DMS79 treated with DMSO at 0.1 percent for 48 hours (cell line): ENCODE data around the gene PRR16.

Experiments used
- DNase-seq: peaks from one replicate; lab custom pipeline; 2025; lab: John Stamatoyannopoulos, UW

Gene PRR16

GRCh38 chr5:120576588-120576987 lies 112.5 kb downstream of the PRR16 start:
- no peak for DNase-seq

GRCh38 chr5:120582635-120583034 lies 118.5 kb downstream of the PRR16 start:
- no peak for DNase-seq

DNA sequence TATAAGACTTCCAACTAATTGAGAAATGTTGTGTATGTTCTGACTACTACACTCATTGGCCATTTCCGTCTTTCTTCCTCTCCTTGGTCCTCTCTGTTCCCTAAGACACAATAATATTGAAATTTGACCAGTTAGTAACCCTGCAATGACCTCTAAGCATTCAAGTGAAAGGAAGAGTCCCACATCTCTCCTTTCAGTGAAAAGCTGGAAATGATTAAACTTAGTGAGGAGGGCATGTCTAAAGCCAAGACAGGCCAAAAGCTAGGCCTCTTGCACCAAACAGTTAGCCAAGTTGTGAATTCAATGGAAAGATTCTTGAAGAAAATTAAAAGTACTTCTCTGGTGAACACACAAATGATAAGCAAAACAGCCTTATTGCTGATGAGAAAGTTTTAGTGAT lies 122.5 kb downstream of the PRR16 start:
- DNase-seq = no peak

GRCh38 chr5:120591911-120592310 lies 127.8 kb downstream of the PRR16 start:
- no peak for DNase-seq

GRCh38 chr5:120599576-120599975 lies 135.5 kb downstream of the PRR16 start:
- DNase-seq = no peak

DNA sequence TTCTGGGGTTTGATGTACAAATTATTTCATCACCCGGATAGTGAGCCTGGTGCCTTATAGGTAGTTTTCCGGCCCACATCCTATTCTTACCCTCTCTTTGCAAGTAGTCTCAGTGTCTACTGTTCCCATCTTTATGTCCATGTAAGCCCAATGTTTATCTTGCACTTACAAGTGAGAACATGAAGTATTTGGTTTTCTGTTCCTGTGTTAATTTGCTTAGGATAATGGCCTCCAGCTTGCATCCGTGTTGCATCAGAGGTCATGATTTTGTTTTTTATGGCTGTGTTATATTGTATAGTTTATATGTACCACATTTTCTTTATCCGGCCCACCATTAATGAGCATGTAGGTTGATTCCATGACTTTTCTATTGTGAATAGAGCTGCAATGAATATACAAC lies 136.5 kb downstream of the PRR16 start:
- no peak for DNase-seq

- DNase-seq = no peak
Observed at GRCh38 chr5:120602033-120602432, 137.9 kb downstream of the PRR16 start.

- no peak for DNase-seq
Observed at GRCh38 chr5:120604884-120605283, 140.8 kb downstream of the PRR16 start.

- DNase-seq = no peak
Observed at GRCh38 chr5:120605325-120606079, 141.4 kb downstream of the PRR16 start.

DNA sequence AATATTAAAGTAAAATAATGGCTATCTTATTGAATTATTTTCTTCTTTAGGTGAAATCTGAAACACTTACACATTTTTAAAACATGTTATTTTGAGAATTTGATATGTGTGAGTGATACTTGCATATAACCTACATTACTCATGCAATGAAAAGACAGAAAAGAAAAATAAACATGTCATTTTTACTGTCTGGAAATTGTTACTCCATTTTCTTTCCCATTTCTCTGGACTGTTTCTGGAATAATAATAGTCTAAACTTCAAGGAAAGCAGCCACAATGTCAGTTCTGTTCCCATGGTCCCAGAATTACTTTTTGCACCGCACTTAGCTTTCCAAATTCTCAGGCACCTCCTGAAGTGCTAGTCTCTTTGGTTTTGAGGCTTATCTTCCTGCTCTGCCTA lies 145.5 kb downstream of the PRR16 start:
- no peak for DNase-seq

DNA sequence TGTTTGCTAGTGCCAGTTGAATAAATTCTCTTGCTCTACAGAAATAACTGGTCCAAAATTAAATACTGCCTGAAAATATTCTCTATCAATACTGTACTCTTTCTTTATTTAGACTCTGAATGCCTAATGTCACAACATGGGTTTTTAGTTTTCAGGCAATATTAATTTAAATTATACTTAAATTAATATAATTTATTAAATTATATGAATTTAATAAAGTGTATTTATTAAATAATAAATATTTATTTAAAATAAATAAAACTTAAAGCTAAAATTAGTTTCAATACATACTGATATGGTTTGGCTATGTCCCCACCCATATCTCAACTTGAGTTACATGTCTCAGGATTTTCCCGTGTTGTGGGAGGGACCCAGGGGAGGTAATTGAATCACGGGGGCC lies 146.0 kb downstream of the PRR16 start:
- DNase-seq = no peak

DNA sequence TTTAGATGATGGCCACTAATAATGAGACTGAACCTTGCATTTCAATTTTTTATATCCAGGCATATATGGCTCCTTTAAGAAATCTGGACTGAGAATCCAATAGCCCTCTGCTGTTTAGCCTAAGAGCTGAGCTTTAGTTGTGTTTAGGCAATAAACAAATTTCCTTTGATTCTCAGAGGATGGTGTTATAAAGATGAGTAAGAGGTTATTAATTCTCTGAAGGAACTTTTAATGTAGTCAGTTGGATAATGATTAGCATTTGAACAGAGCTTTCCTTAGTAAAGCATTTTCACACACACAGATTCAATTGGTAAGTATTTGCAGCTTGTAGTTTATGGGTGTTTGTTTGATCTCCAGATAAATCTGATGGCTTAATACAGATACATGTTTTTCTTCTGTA lies 149.6 kb downstream of the PRR16 start:
- no peak for DNase-seq

DNA sequence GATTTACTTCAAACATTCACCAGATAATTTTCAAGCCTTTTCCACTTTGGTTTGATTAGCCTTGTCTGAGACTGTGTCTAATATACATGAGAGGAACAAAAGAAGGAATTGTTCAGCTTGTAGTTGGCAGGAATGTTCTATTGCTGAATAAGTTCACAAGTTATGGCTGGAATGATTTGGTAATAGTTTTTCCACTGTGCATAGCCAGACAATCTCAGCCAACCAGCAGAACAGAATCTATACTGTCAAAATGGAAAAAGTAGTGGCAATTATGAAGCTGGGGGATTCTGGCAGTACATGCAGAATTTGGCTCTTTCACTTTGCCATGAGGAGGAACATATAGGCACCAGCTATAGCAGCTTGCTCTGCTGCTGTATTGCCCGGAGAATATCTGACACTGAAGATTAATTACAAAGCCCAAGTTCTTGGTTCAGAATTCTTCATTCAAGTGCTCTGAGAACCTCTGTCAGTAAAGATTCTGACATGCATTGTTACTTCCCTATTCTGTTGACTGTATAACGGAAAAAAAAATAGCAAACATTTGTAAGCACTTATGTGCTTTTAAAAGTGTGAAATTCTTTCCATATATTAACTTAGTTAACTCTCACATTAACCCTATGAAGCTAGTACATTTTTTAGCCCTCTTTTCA lies 150.6 kb downstream of the PRR16 start:
- DNase-seq = no peak

DNA sequence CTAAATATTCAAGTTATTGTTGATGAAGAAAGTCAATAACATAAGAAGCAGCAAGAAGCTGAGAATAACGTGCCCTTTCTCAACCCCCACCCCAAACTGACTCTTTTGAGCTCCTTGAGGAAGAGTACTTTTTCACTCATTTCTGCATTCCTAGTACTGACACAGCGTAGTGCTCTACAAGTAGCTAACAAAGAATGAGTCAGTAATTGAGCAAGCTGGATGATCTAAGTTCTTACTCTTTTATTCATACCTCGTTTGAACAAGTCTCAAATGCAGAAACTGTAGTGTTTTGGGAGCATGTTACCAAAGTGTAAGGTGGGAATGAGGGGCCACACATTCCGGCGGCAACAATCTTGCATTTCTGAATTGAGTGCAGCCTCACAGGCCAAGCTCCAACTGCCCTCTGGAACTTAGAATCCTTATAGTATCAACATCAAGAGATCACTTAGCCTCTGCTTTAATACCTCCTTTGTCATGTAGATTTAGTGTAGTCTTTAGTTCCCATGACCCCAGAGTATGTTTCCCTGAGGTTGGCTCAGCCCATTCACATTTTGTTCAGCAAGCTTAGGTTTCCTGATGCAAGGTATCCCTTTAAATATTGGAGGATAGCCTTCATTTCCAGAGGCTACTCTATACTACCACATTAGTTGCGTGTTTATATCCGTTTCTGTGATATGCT lies 152.0 kb downstream of the PRR16 start:
- no peak for DNase-seq

GRCh38 chr5:120621339-120621738 lies 157.2 kb downstream of the PRR16 start:
- no peak for DNase-seq

DNA sequence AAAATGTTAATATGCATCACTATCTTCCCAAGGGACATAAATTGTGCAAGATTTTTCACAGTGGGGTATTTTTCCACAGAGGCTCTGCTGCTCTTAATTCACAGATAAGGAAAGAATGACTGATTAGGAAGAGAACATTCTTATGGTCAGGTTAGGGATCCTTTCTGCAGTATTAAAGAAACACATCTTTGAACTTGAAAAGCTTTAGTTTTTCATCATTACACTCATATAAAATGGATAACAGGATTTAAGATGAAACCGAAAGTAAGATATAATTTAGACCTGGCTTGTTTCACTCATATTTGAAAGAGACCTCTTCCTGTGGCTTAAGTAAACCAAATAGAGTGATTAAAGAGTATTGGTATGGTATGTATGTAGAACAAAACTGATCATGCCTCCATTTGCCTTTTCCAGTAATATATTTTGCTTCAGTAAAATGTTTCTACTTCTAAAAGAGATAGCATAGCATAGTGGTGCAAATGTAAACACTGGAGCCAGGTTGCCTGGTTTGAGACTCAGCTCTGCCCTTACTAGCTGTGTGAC lies 160.0 kb downstream of the PRR16 start:
- no peak for DNase-seq

DNA sequence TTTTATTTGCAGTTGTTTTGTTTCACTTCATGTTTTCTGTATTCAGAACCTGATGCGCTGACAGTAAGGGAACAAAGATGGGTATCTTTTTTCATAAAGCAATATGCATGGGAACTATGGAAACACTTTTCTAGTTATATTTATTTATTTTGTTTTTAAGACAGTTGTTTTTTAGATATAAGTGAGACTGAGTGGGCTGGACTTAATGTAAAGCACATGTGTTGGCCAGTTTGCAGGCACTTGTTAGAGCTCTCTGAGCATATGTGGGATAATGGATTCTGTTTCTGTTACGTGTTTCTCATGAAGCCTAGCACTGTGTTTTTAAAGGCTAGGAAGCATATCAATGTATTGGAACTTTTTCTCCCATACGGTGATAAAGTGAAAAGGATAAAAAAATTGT lies 164.1 kb downstream of the PRR16 start:
- DNase-seq = no peak

DNA sequence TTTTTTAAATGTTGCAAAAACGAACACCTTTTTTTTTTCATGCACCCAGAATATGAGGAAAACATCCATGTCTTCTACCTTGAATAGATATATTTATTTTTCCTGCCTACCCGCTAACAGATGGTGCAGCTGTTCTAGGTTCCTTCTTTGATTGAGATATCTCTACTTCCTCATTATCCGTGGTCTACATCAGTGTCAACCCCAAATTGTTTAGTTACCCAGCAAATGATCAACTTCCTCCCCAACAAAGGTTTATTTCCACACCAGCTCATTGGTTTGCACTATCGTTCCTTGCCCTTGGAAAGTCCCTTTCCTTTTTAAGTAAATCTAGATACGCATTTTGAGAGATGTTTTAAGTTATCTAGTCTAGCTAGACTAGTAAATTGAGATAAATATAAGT lies 166.4 kb downstream of the PRR16 start:
- DNase-seq = no peak

GRCh38 chr5:120631611-120632010 lies 167.5 kb downstream of the PRR16 start:
- no peak for DNase-seq

DNA sequence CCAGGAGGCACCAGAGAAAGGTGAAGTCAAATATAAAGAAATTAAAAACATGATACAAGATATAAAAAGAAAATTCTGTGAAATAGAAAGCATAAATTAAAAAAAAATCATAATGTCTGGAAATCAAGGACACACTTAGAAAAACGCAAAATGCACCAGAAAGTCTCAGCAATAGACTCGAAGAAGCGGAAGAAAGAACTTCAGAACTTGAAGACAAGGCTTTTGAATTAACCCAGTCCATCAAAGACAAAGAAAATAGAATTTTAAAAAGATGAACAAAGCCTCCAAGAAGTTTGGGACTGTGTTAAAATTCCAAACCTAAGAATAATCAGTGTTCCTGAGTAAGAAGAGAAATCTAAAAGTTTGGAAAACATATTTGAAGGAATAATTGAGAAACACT lies 168.3 kb downstream of the PRR16 start:
- DNase-seq = no peak

DNA sequence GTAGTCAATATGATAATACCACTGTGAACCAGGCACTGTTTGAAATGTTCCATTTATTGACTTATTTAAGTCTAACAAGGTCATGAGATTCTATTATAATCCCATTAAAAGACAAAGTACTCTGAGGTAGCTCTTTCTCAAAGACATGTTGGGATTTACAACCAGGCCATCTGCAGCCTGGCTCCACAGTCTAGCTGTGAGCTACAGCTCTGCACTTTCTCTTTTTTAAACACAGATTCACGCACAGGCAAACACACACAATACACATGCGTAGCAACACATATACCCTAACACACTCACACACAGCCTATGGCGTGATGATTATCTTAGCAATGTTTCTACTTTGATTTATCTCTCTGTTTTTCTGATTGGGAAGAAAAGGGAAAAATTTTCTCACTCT lies 174.3 kb downstream of the PRR16 start:
- DNase-seq = no peak

GRCh38 chr5:120640778-120641177 lies 176.7 kb downstream of the PRR16 start:
- no peak for DNase-seq

DNA sequence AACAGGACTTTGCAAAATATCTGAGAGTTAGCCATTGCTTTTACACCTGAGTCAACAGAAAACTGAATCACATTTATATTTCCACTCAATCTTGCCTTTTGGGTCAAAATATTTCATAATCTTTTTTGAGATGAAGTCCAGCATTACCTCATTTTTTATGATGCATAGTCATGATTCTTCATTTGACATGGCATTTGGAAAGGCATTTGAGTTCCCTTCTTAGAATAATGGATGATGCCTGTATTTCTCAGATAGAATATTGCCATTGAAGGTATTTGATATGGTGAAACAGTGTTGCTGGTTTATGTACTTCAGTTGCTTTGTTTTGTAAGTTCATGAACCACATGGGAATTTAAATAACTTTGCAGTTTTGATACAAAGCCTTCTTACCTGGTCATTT lies 180.4 kb downstream of the PRR16 start:
- no peak for DNase-seq
